C4-2B (cell line): ENCODE data around the gene BECN2.

ENCODE experiments used
- H3K27ac ChIP-seq: fragments of 450-650 bp; 2 replicates; pipeline ENCODE4 v1.5.1; 2017
- CTCF ChIP-seq: fragments of 450-650 bp; conservative IDR thresholded peaks from 2 replicates; pipeline ENCODE4 v1.5.1; 2017; ENCODE audit warnings: mild to moderate bottlenecking
- ZFX ChIP-seq: fragments of 450-650 bp; IDR thresholded peaks from 2 replicates; pipeline ENCODE4 v1.6.1; 2017

Gene BECN2

GRCh38 chr1:241927321-241927720 lies 30.2 kb upstream of the BECN2 start:
- no peak overlapping the region for H3K27ac ChIP-seq
- TF ChIP-seq CTCF (no peak), ZFX (no peak)

GRCh38 chr1:241932845-241933244 lies 24.7 kb upstream of the BECN2 start:
- H3K27ac ChIP-seq, result no peak overlapping the region
- TF ChIP-seq CTCF (no peak), ZFX (no peak)

- H3K27ac ChIP-seq, result no peak overlapping the region
- no peak for TF ChIP-seq ZFX
- TF ChIP-seq CTCF, result no peak
These were observed 23.2 kb upstream of the BECN2 start for GRCh38 chr1:241934201-241934848.

- H3K27ac ChIP-seq, result no peak overlapping the region
- no peak for TF ChIP-seq CTCF
These were observed 22.7 kb upstream of the BECN2 start for GRCh38 chr1:241934866-241935265.

- TF ChIP-seq ZFX, result no peak
- H3K27ac ChIP-seq, result no peak overlapping the region
These were observed 17.8 kb upstream of the BECN2 start for GRCh38 chr1:241939798-241940197.

- TF ChIP-seq ZFX (no peak), CTCF (no peak)
- no peak overlapping the region for H3K27ac ChIP-seq
These were observed 14.8 kb upstream of the BECN2 start for GRCh38 chr1:241942738-241943137.

GRCh38 chr1:241944300-241944699 lies 13.3 kb upstream of the BECN2 start:
- TF ChIP-seq CTCF (no peak), ZFX (no peak)

GRCh38 chr1:241947354-241947753 lies 10.2 kb upstream of the BECN2 start:
- no peak overlapping the region for H3K27ac ChIP-seq
- TF ChIP-seq ZFX (no peak), CTCF (no peak)

More at GRCh38 chr1:241944300-241944699, 13.3 kb upstream of the BECN2 start:
- H3K27ac ChIP-seq, result peak overlapping the region; percentile 56; the same call in 1 of the 2 replicates
